Activated B cell treated with CpG ODN at 0.5 μM for 24 hours (primary cell): Measurements from ENCODE around the gene NME4. TPM values are rescaled to one million over a fixed set of nuclear protein-coding genes. Genes with fewer than 3 reads are reported as not detected.

Experiments
- ATAC-seq: fragments of 200-7000 bp; cut with Tn5 transposase; one replicate; pipeline ENCODE4 v1.10.0; 2021; ENCODE audit warnings: low read depth, mild to moderate bottlenecking, moderate library complexity
- CTCF ChIA-PET: fragments of 350-600 bp; sonication (Branson Sonifier 250); formaldehyde crosslinking; loops from one replicate; lab custom pipeline; 2021; ENCODE audit warnings: antibody characterized with exemption; lab: Charles Lee
- POLR2A ChIA-PET: fragments of 350-600 bp; sonication (Branson Sonifier 250); formaldehyde crosslinking; loops from one replicate; lab custom pipeline; 2021; ENCODE audit warnings: antibody characterized with exemption; lab: Charles Lee
- DNase-seq: peaks from one replicate; pipeline ENCODE4 v3.0.0; 2022
- H3K27ac Mint-ChIP-seq: one replicate; pipeline ENCODE4 v1.8.0; 2020; ENCODE audit warnings: mixed read lengths
- H3K27me3 Mint-ChIP-seq: one replicate; pipeline ENCODE4 v1.8.0; 2021; ENCODE audit warnings: mixed read lengths
- H3K36me3 Mint-ChIP-seq: one replicate; pipeline ENCODE4 v1.8.0; 2021; ENCODE audit warnings: low read depth, mixed read lengths
- H3K4me1 Mint-ChIP-seq: one replicate; pipeline ENCODE4 v1.8.0; 2021; ENCODE audit warnings: mixed read lengths
- H3K4me3 Mint-ChIP-seq: one replicate; pipeline ENCODE4 v1.8.0; 2020; ENCODE audit warnings: mild to moderate bottlenecking, mixed read lengths
- H3K9me3 Mint-ChIP-seq: one replicate; pipeline ENCODE4 v1.8.0; 2020; ENCODE audit warnings: mixed read lengths
- CTCF ChIP-seq: fragments of 200-600 bp; IDR thresholded peaks from one replicate; pipeline ENCODE4 v1.8.0; 2022; ENCODE audit warnings: antibody characterized with exemption, mild to moderate bottlenecking
- intact Hi-C: fragments of 100-400 bp; cut with micrococcal nuclease; formaldehyde crosslinking; loops from one replicate; pipeline ENCODE4 v1.15.1; 2024
- total RNA-seq: library from RNA; stranded (reverse); gene quantifications from 2 replicates; pipeline ENCODE4 v1.2.3, GENCODE V29; 2022

Gene NME4
- total RNA-seq, 1 donor from 2014 or later, result 29.9 TPM

GRCh38 chr16:373848-374615 lies 23.0 kb upstream of the NME4 start:
- ChIA-PET CTCF (no interaction called here), POLR2A (no interaction called here)
- ATAC-seq (no peak), DNase-seq (no peak)
- Mint-ChIP-seq H3K27ac (no peak overlapping the region), H3K27me3 (no peaks in the 10 kb centered on the region), H3K4me1 (peaks cover 13% of the 10 kb centered on the region), H3K36me3 (peaks cover 22% of the 10 kb centered on the region), H3K9me3 (no peaks in the 10 kb centered on the region), H3K4me3 (no peak overlapping the region)
- TF ChIP-seq CTCF, result no peak
- intact Hi-C loops, result no loop called here

GRCh38 chr16:374616-374926 lies 22.4 kb upstream of the NME4 start:
- CTCF ChIA-PET, result no interaction called here
- H3K9me3 Mint-ChIP-seq, result no peaks in the 10 kb centered on the region

GRCh38 chr16:375212-375611 lies 21.8 kb upstream of the NME4 start:
- H3K9me3 Mint-ChIP-seq, result no peaks in the 10 kb centered on the region
- intact Hi-C loops, result no loop called here
- ATAC-seq (no peak), DNase-seq (no peak)
- H3K27ac Mint-ChIP-seq, result no peak overlapping the region
- TF ChIP-seq CTCF, result no peak
- H3K4me1 Mint-ChIP-seq, result peaks cover 14% of the 10 kb centered on the region
- ChIA-PET POLR2A (no interaction called here), CTCF (no interaction called here)
- H3K36me3 Mint-ChIP-seq, result peaks cover 21% of the 10 kb centered on the region
- no peaks in the 10 kb centered on the region for H3K27me3 Mint-ChIP-seq
- H3K4me3 Mint-ChIP-seq, result no peak overlapping the region

More at GRCh38 chr16:374616-374926, 22.4 kb upstream of the NME4 start:
- H3K36me3 Mint-ChIP-seq, result peaks cover 21% of the 10 kb centered on the region
- peaks cover 11% of the 10 kb centered on the region for H3K4me1 Mint-ChIP-seq
- no peaks in the 10 kb centered on the region for H3K27me3 Mint-ChIP-seq
- H3K27ac Mint-ChIP-seq, result no peak overlapping the region
- POLR2A ChIA-PET, result no interaction called here
- no peak for TF ChIP-seq CTCF
- intact Hi-C loops, result no loop called here
- ATAC-seq (no peak), DNase-seq (no peak)
- no peak overlapping the region for H3K4me3 Mint-ChIP-seq

GRCh38 chr16:375927-376816 lies 20.8 kb upstream of the NME4 start:
- no peak overlapping the region for H3K27ac Mint-ChIP-seq
- H3K27me3 Mint-ChIP-seq, result no peaks in the 10 kb centered on the region
- CTCF ChIA-PET, result no interaction called here
- no peak for TF ChIP-seq CTCF
- H3K36me3 Mint-ChIP-seq, result peaks cover 18% of the 10 kb centered on the region
- POLR2A ChIA-PET, result no interaction called here
- peaks cover 12% of the 10 kb centered on the region for H3K4me1 Mint-ChIP-seq
- no peak for DNase-seq
- no peak overlapping the region for H3K4me3 Mint-ChIP-seq
- H3K9me3 Mint-ChIP-seq, result no peaks in the 10 kb centered on the region
- intact Hi-C loops, result no loop called here
- no peak for ATAC-seq

- Mint-ChIP-seq H3K27ac (no peak overlapping the region), H3K9me3 (no peaks in the 10 kb centered on the region), H3K4me3 (no peak overlapping the region), H3K27me3 (no peaks in the 10 kb centered on the region), H3K36me3 (peaks cover 15% of the 10 kb centered on the region), H3K4me1 (peaks cover 9% of the 10 kb centered on the region)
- ATAC-seq, result no peak
- CTCF ChIA-PET, result no interaction called here
- intact Hi-C loops, result no loop called here
- no peak for DNase-seq
- TF ChIP-seq CTCF, result no peak
- POLR2A ChIA-PET, result no interaction called here
These were observed 20.1 kb upstream of the NME4 start for GRCh38 chr16:376817-377418.
